CD4-positive, alpha-beta T cell treated with Interleukin-6 for 4 hours (primary cell): ENCODE measurements around the gene L3MBTL4.
"Not testable (repeated sequence)": the region's sequence is repeated elsewhere in the genome, so short reads cannot be mapped to it uniquely, and the experiment has no call there.

Experiments used
- DNase-seq: peaks from one replicate; pipeline ENCODE4 v3.0.0-alpha.2; 2020; ENCODE audit warnings: mixed read lengths

The L3MBTL4 gene

GRCh38 chr18:6294148-6294784, 120.4 kb downstream of the L3MBTL4 start:
- DNase-seq = no peak

GRCh38 chr18:6289843-6290242, 124.9 kb downstream of the L3MBTL4 start:
- no peak for DNase-seq

- DNase-seq = no peak
These were observed 128.1 kb downstream of the L3MBTL4 start for GRCh38 chr18:6286585-6286984.

GRCh38 chr18:6284761-6285160, 129.9 kb downstream of the L3MBTL4 start:
- DNase-seq = no peak

- no peak for DNase-seq
These were observed 130.4 kb downstream of the L3MBTL4 start for GRCh38 chr18:6284300-6284699.

- DNase-seq = no peak
These were observed 132.8 kb downstream of the L3MBTL4 start for GRCh38 chr18:6281874-6282273.

- DNase-seq = no peak
These were observed 134.4 kb downstream of the L3MBTL4 start for GRCh38 chr18:6280211-6280743.

- no peak for DNase-seq
These were observed 135.4 kb downstream of the L3MBTL4 start for GRCh38 chr18:6279308-6279707.

- DNase-seq = no peak
These were observed 141.3 kb downstream of the L3MBTL4 start for GRCh38 chr18:6273423-6273822.

- not testable (repeated sequence) for DNase-seq
These were observed 142.6 kb downstream of the L3MBTL4 start for GRCh38 chr18:6272144-6272543.

- no peak for DNase-seq
These were observed 143.1 kb downstream of the L3MBTL4 start for GRCh38 chr18:6271585-6271984.

- DNase-seq = no peak
These were observed 143.9 kb downstream of the L3MBTL4 start for GRCh38 chr18:6270771-6271216.

- DNase-seq = no peak
These were observed 144.9 kb downstream of the L3MBTL4 start for GRCh38 chr18:6269660-6270332.

GRCh38 chr18:6266212-6266611, 148.5 kb downstream of the L3MBTL4 start:
- DNase-seq = no peak

GRCh38 chr18:6261938-6262337, 152.8 kb downstream of the L3MBTL4 start:
- no peak for DNase-seq

- not testable (repeated sequence) for DNase-seq
These were observed 155.4 kb downstream of the L3MBTL4 start for GRCh38 chr18:6259324-6259723.

- DNase-seq = no peak
These were observed 156.8 kb downstream of the L3MBTL4 start for GRCh38 chr18:6257950-6258349.

GRCh38 chr18:6256521-6256920, 158.2 kb downstream of the L3MBTL4 start:
- DNase-seq = no peak

GRCh38 chr18:6255886-6256285, 158.8 kb downstream of the L3MBTL4 start:
- DNase-seq = no peak

GRCh38 chr18:6255116-6255705, 159.5 kb downstream of the L3MBTL4 start:
- DNase-seq = no peak

GRCh38 chr18:6254456-6254855, 160.3 kb downstream of the L3MBTL4 start:
- DNase-seq = no peak

- DNase-seq = no peak
These were observed 163.6 kb downstream of the L3MBTL4 start for GRCh38 chr18:6251084-6251483.

GRCh38 chr18:6249788-6250187, 164.9 kb downstream of the L3MBTL4 start:
- no peak for DNase-seq

GRCh38 chr18:6249170-6249569, 165.5 kb downstream of the L3MBTL4 start:
- no peak for DNase-seq
